ENCODE data around the gene KRTAP9-2.

- no peak for TF ChIP-seq POLR2AphosphoS5 (IDR thresholded peaks at IDR 0.05; ENCODE audit: low read depth, low read length)
- no peak for TF ChIP-seq ZBTB33 (IDR thresholded peaks at IDR 0.05; ENCODE audit: extremely low read depth, insufficient replicate concordance, low read length)
- TF ChIP-seq CTCF (IDR thresholded peaks at IDR 0.05 in 2 of 3, conservative IDR thresholded peaks at IDR 0.05 in 1 of 3; ENCODE audit: borderline replicate concordance in 1 of 3, insufficient read depth in 1 of 3, low read depth in 2 of 3, low read length in 2 of 3), result no peak
- no peak for TF ChIP-seq POLR2A (IDR thresholded peaks at IDR 0.05; ENCODE audit: borderline replicate concordance, extremely low read depth, insufficient read depth, insufficient read length)
- no peak for TF ChIP-seq ZNF274 (IDR thresholded peaks at IDR 0.05; ENCODE audit: low read depth, low read length)
- TF ChIP-seq JUND (IDR thresholded peaks at IDR 0.05), result no peak
- TF ChIP-seq SRF (IDR thresholded peaks at IDR 0.05; ENCODE audit: low read depth), result no peak
- no peak for TF ChIP-seq SIN3A (IDR thresholded peaks at IDR 0.05; ENCODE audit: low read depth)
- TF ChIP-seq YY1 (IDR thresholded peaks at IDR 0.05; ENCODE audit: extremely low read depth, insufficient replicate concordance, low read depth, low read length), result no peak
- no peak for TF ChIP-seq FOSL1 (IDR thresholded peaks at IDR 0.05; ENCODE audit: low read depth)
- no peak for TF ChIP-seq TCF7L2 (IDR thresholded peaks at IDR 0.05; ENCODE audit: borderline replicate concordance, extremely low read depth, insufficient read depth, insufficient read length)
- no peak for TF ChIP-seq EZH2phosphoT487 (IDR thresholded peaks at IDR 0.05; ENCODE audit: borderline replicate concordance)
- no peak for TF ChIP-seq REST (IDR thresholded peaks at IDR 0.05; ENCODE audit: low read depth)
Observed at GRCh38 chr17:41223821-41224220, 2.6 kb upstream of the KRTAP9-2 start.

All from HCT116 (cell line).